ENCODE measurements around the gene MYL10. TPM values are rescaled to one million over a fixed set of nuclear protein-coding genes. Genes with fewer than 3 reads are reported as not detected.

MYL10 gene
- polyA plus RNA-seq = not detected
- long read RNA-seq, donor 1 = 0 reads
- long read RNA-seq, donor 2 = 0 reads
- long read RNA-seq, donor 3 = 0 reads
- long read RNA-seq, donor 4 = 0 reads
- long read RNA-seq, donor 5 = 0 reads
- long read RNA-seq, donor 6 = 0 reads
- long read RNA-seq, donor 7 = 0 reads
- long read RNA-seq, donor 8, partial matches to known transcripts = 0 of 1 reads
- long read RNA-seq, donor 8, other reads (novel, unspliced or antisense) = 0 of 1 reads
- long read RNA-seq, donor 9 = 0 reads
- long read RNA-seq, donor 10 = 0 reads

DNA sequence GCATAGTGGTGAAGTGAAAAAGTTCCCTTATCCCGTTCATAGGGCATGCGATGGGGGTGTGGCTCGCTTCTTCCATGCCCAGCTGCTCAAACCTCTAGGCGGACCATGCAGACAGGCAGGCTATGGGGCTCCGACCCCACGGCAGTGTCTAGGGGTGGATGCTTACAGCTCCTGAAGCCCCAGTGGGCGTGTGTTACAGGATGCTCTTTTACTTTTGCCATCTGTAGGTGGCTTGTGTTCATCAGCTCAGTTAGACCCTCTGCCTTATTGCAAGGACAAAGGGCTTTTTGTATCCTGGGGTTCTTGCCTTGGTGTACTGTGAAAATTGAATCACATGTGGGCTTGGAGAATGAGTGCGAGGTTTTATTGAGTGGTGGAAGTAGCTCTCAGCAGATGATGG is at the start of gene MYL10:
TSS of gene MYL10 (minus strand) at position 126 of the 400 bp plus-strand sequence. CDS start 178 bp downstream, outside the sequence.
- no peak within 1 kb of the TSS for H3K4me3 ChIP-seq (ENCODE audit: low read depth in 1 of 3, low read length in 3 of 3)
- 83 to 92% (median 83%) methylated on average over 8 of the region's 8 CpGs for WGBS, 3 donors
- H3K4me1 ChIP-seq (ENCODE audit: control insufficient read depth in 3 of 3, insufficient read depth in 2 of 3, low read depth in 1 of 3, low read length in 2 of 3) = no peaks in the 10 kb centered on the region
- FAIRE-seq (no peak), DNase-seq (no peak)
- H3K27ac ChIP-seq (ENCODE audit: low read depth in 1 of 3, low read length in 2 of 3) = no peak within 1 kb of the TSS
- H3K27me3 ChIP-seq (ENCODE audit: control insufficient read depth in 3 of 3, insufficient read depth in 3 of 3, low read length in 3 of 3) = peaks cover 0 to 21% (median 8%) of the 10 kb centered on the region in 3 donors
- no peaks in the 10 kb centered on the region for H3K36me3 ChIP-seq (ENCODE audit: control insufficient read depth in 3 of 3, insufficient read depth in 2 of 3, low read depth in 1 of 3, low read length in 3 of 3)
- peaks cover 0 to 4% of the 10 kb centered on the region in 2 donors for H3K9me3 ChIP-seq (ENCODE audit: control insufficient read depth in 2 of 2, insufficient read depth in 1 of 2, low read depth in 1 of 2, low read length in 1 of 2)

DNA sequence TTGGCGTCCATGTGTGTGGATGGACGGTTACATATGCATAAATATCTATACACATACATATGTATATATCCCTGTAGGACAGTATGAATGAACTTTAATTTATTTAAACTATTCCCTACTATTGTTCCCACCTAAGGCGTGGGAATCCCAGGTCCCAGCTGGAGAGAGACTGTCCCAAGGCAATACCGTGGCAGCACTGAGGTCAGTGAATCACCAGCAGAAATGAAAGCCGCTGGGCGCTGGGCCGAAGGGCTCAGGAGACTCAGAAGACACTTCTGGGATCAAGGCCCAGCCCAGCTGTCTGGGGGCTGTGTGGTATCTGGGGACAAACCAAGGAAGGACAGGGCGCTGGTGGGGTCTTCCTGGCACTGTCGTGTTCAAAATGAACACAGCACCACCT is 49.6 kb upstream of the MYL10 start:
- no peaks in the 10 kb centered on the region for H3K27me3 ChIP-seq (ENCODE audit: control insufficient read depth in 3 of 3, insufficient read depth in 3 of 3, low read length in 3 of 3)
- no peak overlapping the region for H3K4me3 ChIP-seq (ENCODE audit: low read depth in 1 of 3, low read length in 3 of 3)
- H3K9me3 ChIP-seq (ENCODE audit: control insufficient read depth in 2 of 2, insufficient read depth in 1 of 2, low read depth in 1 of 2, low read length in 1 of 2) = no peaks in the 10 kb centered on the region
- H3K36me3 ChIP-seq (ENCODE audit: control insufficient read depth in 3 of 3, insufficient read depth in 2 of 3, low read depth in 1 of 3, low read length in 3 of 3) = no peaks in the 10 kb centered on the region
- no peak for DNase-seq
- H3K27ac ChIP-seq (ENCODE audit: low read depth in 1 of 3, low read length in 2 of 3) = no peak overlapping the region
- 77 to 84% (median 81%) methylated on average over 9 of the region's 9 CpGs for WGBS, 3 donors
- H3K4me1 ChIP-seq (ENCODE audit: control insufficient read depth in 3 of 3, insufficient read depth in 2 of 3, low read depth in 1 of 3, low read length in 2 of 3) = no peaks in the 10 kb centered on the region
- FAIRE-seq = no peak

DNA sequence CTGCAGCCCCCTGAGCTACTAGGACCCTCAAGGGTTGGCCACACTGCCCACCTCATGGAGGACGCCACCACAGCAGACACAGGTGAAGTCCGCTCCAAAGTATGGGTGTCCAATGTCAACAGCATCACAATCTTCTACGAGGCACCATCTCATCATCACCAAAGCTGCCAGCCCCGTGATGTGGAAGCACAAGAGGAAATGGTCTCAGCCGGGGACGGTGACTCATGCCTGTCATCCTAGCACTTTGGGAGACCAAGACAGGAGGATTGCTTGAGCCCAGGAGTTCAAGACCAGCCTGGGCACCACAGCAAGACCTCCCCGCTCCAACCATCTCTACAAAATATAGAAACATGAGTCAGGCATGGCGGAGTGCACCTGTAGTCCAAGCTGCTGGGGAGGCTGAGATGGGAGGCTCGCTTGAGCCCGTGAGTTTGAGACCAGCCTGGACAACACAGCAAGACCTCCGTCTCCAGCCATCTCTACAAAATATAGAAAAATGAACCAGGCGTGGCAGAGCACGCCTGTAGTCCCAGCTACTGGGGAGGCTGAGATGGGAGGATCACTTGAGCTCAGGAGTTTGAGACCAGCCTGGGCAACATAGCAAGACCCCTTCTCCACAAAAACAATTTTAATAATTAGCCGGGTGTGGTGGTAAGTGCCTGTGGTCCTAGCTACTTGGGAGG is 48.8 kb upstream of the MYL10 start:
- FAIRE-seq (no peak), DNase-seq (no peak)
- Histone ChIP-seq H3K4me1 (ENCODE audit: control insufficient read depth in 3 of 3, insufficient read depth in 2 of 3, low read depth in 1 of 3, low read length in 2 of 3) (no peaks in the 10 kb centered on the region), H3K27me3 (ENCODE audit: control insufficient read depth in 3 of 3, insufficient read depth in 3 of 3, low read length in 3 of 3) (no peaks in the 10 kb centered on the region), H3K36me3 (ENCODE audit: control insufficient read depth in 3 of 3, insufficient read depth in 2 of 3, low read depth in 1 of 3, low read length in 3 of 3) (no peaks in the 10 kb centered on the region), H3K9me3 (ENCODE audit: control insufficient read depth in 2 of 2, insufficient read depth in 1 of 2, low read depth in 1 of 2, low read length in 1 of 2) (peaks cover 0 to 6% of the 10 kb centered on the region in 2 donors), H3K4me3 (ENCODE audit: low read depth in 1 of 3, low read length in 3 of 3) (no peak overlapping the region), H3K27ac (ENCODE audit: low read depth in 1 of 3, low read length in 2 of 3) (no peak overlapping the region)
- 72 to 82% (median 72%) methylated on average over 14 of the region's 14 CpGs for WGBS, 3 donors

DNA sequence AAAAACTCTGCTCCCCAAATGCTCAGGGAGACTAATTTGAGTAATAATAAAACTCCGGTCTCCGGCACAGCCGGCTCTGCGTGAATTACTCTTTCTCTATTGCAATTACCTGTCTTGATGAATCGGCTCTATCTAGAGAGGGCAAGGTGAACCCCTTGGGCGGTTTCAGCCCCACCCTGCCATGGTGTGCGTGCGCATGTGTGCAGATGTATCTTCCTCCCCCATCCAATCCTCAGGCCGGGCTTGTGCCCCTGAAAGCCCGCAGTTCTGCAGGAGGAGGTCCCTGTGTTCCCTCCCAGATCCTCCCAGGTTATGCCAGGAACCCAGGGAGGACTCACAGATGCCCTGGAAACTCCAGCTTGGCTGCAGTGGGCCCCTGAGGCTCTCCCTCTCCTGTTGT is 48.3 kb upstream of the MYL10 start:
- Histone ChIP-seq H3K4me3 (ENCODE audit: low read depth in 1 of 3, low read length in 3 of 3) (no peak overlapping the region), H3K27ac (ENCODE audit: low read depth in 1 of 3, low read length in 2 of 3) (no peak overlapping the region), H3K36me3 (ENCODE audit: control insufficient read depth in 3 of 3, insufficient read depth in 2 of 3, low read depth in 1 of 3, low read length in 3 of 3) (no peaks in the 10 kb centered on the region), H3K4me1 (ENCODE audit: control insufficient read depth in 3 of 3, insufficient read depth in 2 of 3, low read depth in 1 of 3, low read length in 2 of 3) (no peaks in the 10 kb centered on the region), H3K27me3 (ENCODE audit: control insufficient read depth in 3 of 3, insufficient read depth in 3 of 3, low read length in 3 of 3) (no peaks in the 10 kb centered on the region), H3K9me3 (ENCODE audit: control insufficient read depth in 2 of 2, insufficient read depth in 1 of 2, low read depth in 1 of 2, low read length in 1 of 2) (peaks cover 0 to 7% of the 10 kb centered on the region in 2 donors)
- WGBS, 3 donors = 11 to 62% (median 36%) methylated on average over 10 of the region's 10 CpGs
- DNase-seq (no peak), FAIRE-seq (no peak)

- H3K4me3 ChIP-seq (ENCODE audit: low read depth in 1 of 3, low read length in 3 of 3) = no peak overlapping the region
- DNase-seq (no peak), FAIRE-seq (no peak)
- H3K36me3 ChIP-seq (ENCODE audit: control insufficient read depth in 3 of 3, insufficient read depth in 2 of 3, low read depth in 1 of 3, low read length in 3 of 3) = no peaks in the 10 kb centered on the region
- H3K4me1 ChIP-seq (ENCODE audit: control insufficient read depth in 3 of 3, insufficient read depth in 2 of 3, low read depth in 1 of 3, low read length in 2 of 3) = no peaks in the 10 kb centered on the region
- WGBS, 3 donors = 30 to 58% (median 45%) methylated on average over 6 of the region's 6 CpGs
- no peaks in the 10 kb centered on the region for H3K27me3 ChIP-seq (ENCODE audit: control insufficient read depth in 3 of 3, insufficient read depth in 3 of 3, low read length in 3 of 3)
- H3K27ac ChIP-seq (ENCODE audit: low read depth in 1 of 3, low read length in 2 of 3) = no peak overlapping the region
- peaks cover 0 to 7% of the 10 kb centered on the region in 2 donors for H3K9me3 ChIP-seq (ENCODE audit: control insufficient read depth in 2 of 2, insufficient read depth in 1 of 2, low read depth in 1 of 2, low read length in 1 of 2)
Measured at GRCh38 chr7:101676956-101677355, 47.9 kb upstream of the MYL10 start.

GRCh38 chr7:101676062-101676598 is 47.0 kb upstream of the MYL10 start:
- DNase-seq (no peak), FAIRE-seq (no peak)
- 81 to 91% (median 86%) methylated on average over 16 of the region's 16 CpGs for WGBS, 3 donors
- Histone ChIP-seq H3K4me3 (ENCODE audit: low read depth in 1 of 3, low read length in 3 of 3) (no peak overlapping the region), H3K27ac (ENCODE audit: low read depth in 1 of 3, low read length in 2 of 3) (no peak overlapping the region), H3K9me3 (ENCODE audit: control insufficient read depth in 2 of 2, insufficient read depth in 1 of 2, low read depth in 1 of 2, low read length in 1 of 2) (peaks cover 0 to 7% of the 10 kb centered on the region in 2 donors), H3K36me3 (ENCODE audit: control insufficient read depth in 3 of 3, insufficient read depth in 2 of 3, low read depth in 1 of 3, low read length in 3 of 3) (no peaks in the 10 kb centered on the region), H3K27me3 (ENCODE audit: control insufficient read depth in 3 of 3, insufficient read depth in 3 of 3, low read length in 3 of 3) (no peaks in the 10 kb centered on the region), H3K4me1 (ENCODE audit: control insufficient read depth in 3 of 3, insufficient read depth in 2 of 3, low read depth in 1 of 3, low read length in 2 of 3) (no peaks in the 10 kb centered on the region)

GRCh38 chr7:101674439-101674838 is 45.3 kb upstream of the MYL10 start:
- DNase-seq = no peak
- 80 to 92% (median 89%) methylated on average over 3 of the region's 3 CpGs for WGBS, 3 donors
- no peak overlapping the region for H3K27ac ChIP-seq (ENCODE audit: low read depth in 1 of 3, low read length in 2 of 3)
- peaks cover 0 to 7% of the 10 kb centered on the region in 2 donors for H3K9me3 ChIP-seq (ENCODE audit: control insufficient read depth in 2 of 2, insufficient read depth in 1 of 2, low read depth in 1 of 2, low read length in 1 of 2)
- H3K4me1 ChIP-seq (ENCODE audit: control insufficient read depth in 3 of 3, insufficient read depth in 2 of 3, low read depth in 1 of 3, low read length in 2 of 3) = no peaks in the 10 kb centered on the region
- H3K4me3 ChIP-seq (ENCODE audit: low read depth in 1 of 3, low read length in 3 of 3) = no peak overlapping the region
- H3K27me3 ChIP-seq (ENCODE audit: control insufficient read depth in 3 of 3, insufficient read depth in 3 of 3, low read length in 3 of 3) = no peaks in the 10 kb centered on the region
- FAIRE-seq = no peak
- no peaks in the 10 kb centered on the region for H3K36me3 ChIP-seq (ENCODE audit: control insufficient read depth in 3 of 3, insufficient read depth in 2 of 3, low read depth in 1 of 3, low read length in 3 of 3)

DNA sequence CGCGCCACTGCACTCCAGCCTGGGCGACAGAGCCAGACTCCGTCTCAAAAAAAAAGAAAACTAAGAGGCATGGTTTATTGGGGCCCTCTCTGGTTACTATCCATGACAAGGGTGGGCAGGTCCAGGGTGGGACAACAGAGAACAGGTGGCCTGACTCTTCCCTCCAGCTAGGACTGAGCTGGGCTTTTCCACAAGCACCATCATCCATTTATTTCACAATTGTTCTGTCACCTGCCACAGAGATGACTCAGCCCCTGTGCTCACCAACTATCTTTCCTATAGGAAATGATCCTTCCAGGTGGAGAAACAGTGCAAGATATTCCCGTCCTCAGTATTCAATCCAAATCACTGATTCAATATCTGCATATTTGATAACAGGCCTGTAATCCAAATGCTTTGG is 44.9 kb upstream of the MYL10 start:
- Histone ChIP-seq H3K27me3 (ENCODE audit: control insufficient read depth in 3 of 3, insufficient read depth in 3 of 3, low read length in 3 of 3) (no peaks in the 10 kb centered on the region), H3K4me1 (ENCODE audit: control insufficient read depth in 3 of 3, insufficient read depth in 2 of 3, low read depth in 1 of 3, low read length in 2 of 3) (no peaks in the 10 kb centered on the region), H3K27ac (ENCODE audit: low read depth in 1 of 3, low read length in 2 of 3) (no peak overlapping the region), H3K9me3 (ENCODE audit: control insufficient read depth in 2 of 2, insufficient read depth in 1 of 2, low read depth in 1 of 2, low read length in 1 of 2) (peaks cover 0 to 7% of the 10 kb centered on the region in 2 donors), H3K4me3 (ENCODE audit: low read depth in 1 of 3, low read length in 3 of 3) (no peak overlapping the region), H3K36me3 (ENCODE audit: control insufficient read depth in 3 of 3, insufficient read depth in 2 of 3, low read depth in 1 of 3, low read length in 3 of 3) (no peaks in the 10 kb centered on the region)
- FAIRE-seq (no peak), DNase-seq (no peak)
- WGBS, 3 donors = 78 to 90% (median 82%) methylated on average over 2 to 5 of the region's 5 CpGs
